Measurements from ENCODE around the gene ASB8. TPM values are rescaled to one million over a fixed set of nuclear protein-coding genes. Genes with fewer than 3 reads are reported as not detected.

Gene ASB8
- total and polyA plus RNA-seq, 2 of the 4 experiments (the other 2 are of a cell fraction): 22.9 to 26.7 TPM

- Histone ChIP-seq H4K5ac (ENCODE audit: low read depth, low read length) (no peak overlapping the region), H2AFZ (replicated peaks; ENCODE audit: low read length, poor library complexity) (no peak overlapping the region), H2AK5ac (ENCODE audit: low read depth, low read length) (no peak overlapping the region), H3K56ac (ENCODE audit: extremely low read depth, insufficient read depth, low read length) (no peak overlapping the region), H3K79me1 (ENCODE audit: low read depth in 1 of 2, low read length in 2 of 2) (no peaks in the 10 kb centered on the region), H3K27ac (ENCODE audit: insufficient read depth, low read length) (no peak overlapping the region), H3K4me1 (ENCODE audit: control insufficient read depth, insufficient read depth, low read length) (peaks cover under 1% of the 10 kb centered on the region; the same call in 1 of the 2 replicates), H4K91ac (ENCODE audit: insufficient read depth, low read depth, low read length) (no peak overlapping the region), H3K9me3 (ENCODE audit: control insufficient read depth, insufficient read depth, low read length) (no peaks in the 10 kb centered on the region), H3K14ac (replicated peaks; ENCODE audit: low read depth, low read length) (no peak overlapping the region), H3K9ac (ENCODE audit: low read depth, low read length) (no peak overlapping the region), H2BK20ac (ENCODE audit: low read depth, low read length) (no peak overlapping the region), H4K20me1 (ENCODE audit: insufficient read depth, low read length) (no peaks in the 10 kb centered on the region), H3K23ac (ENCODE audit: low read depth, low read length) (no peak overlapping the region), H3K4me3 (ENCODE audit: insufficient read depth, low read depth, low read length) (no peak overlapping the region), H3K4ac (ENCODE audit: low read depth, low read length) (no peak overlapping the region), H2AK9ac (replicated peaks; ENCODE audit: low read depth, low read length, poor library complexity) (no peak overlapping the region), H3K9me1 (ENCODE audit: insufficient read depth, low read length) (no peaks in the 10 kb centered on the region), H3K4me2 (ENCODE audit: low read depth, low read length) (no peak overlapping the region), H2BK5ac (ENCODE audit: low read depth, low read length, poor library complexity, severe bottlenecking) (no peak overlapping the region), H2BK120ac (ENCODE audit: low read depth, low read length) (no peak overlapping the region), H2BK15ac (ENCODE audit: low read depth, low read length) (no peak overlapping the region), H4K8ac (ENCODE audit: low read depth in 2 of 2, low read length in 2 of 2) (no peak overlapping the region), H3K18ac (ENCODE audit: low read depth, low read length) (no peak overlapping the region), H3K36me3 (ENCODE audit: control insufficient read depth, insufficient read depth, low read length) (no peaks in the 10 kb centered on the region), H3K27me3 (ENCODE audit: control insufficient read depth, insufficient read depth, low read length) (peaks cover 45% of the 10 kb centered on the region)
- in situ Hi-C loops (cut with MboI; ENCODE audit: low sequenced_read_pairs) (no loop called here), dilution Hi-C loops (cut with HindIII; ENCODE audit: low sequenced_read_pairs, unreplicated experiment) (no loop called here), intact Hi-C loops (cut with micrococcal nuclease) (loop anchor here (2.0 kb wide), 1 partner anchor 71 kb away; the partner anchor contains the start of gene PFKM)
- TF ChIP-seq POLR2A (IDR thresholded peaks at IDR 0.05; ENCODE audit: low read depth, low read length) (no peak), MXI1 (IDR thresholded peaks at IDR 0.05; ENCODE audit: borderline replicate concordance, low read depth, low read length) (no peak), CHD1 (IDR thresholded peaks at IDR 0.05; ENCODE audit: low read depth, low read length) (no peak), MAZ (IDR thresholded peaks at IDR 0.05; ENCODE audit: borderline replicate concordance, low read depth, low read length) (no peak), CTCF (conservative IDR thresholded peaks at IDR 0.05; ENCODE audit: low read depth, low read length) (peak; percentile 75), CEBPB (IDR thresholded peaks at IDR 0.05; ENCODE audit: low read depth, low read length) (no peak), SMC3 (IDR thresholded peaks at IDR 0.05; ENCODE audit: low read depth, low read length) (peak; percentile 52), MAFK (IDR thresholded peaks at IDR 0.05; ENCODE audit: low read depth, low read length) (no peak), RAD21 (IDR thresholded peaks at IDR 0.05; ENCODE audit: low read length) (peak; percentile 68), BHLHE40 (IDR thresholded peaks at IDR 0.05; ENCODE audit: low read depth, low read length) (no peak), FOS (IDR thresholded peaks at IDR 0.05; ENCODE audit: low read depth, low read length) (no peak), RCOR1 (IDR thresholded peaks at IDR 0.05; ENCODE audit: insufficient replicate concordance, low read length) (no peak)
- BruUV-seq (replicated peaks): no TSS peak
- WGBS, 2 experiments (ENCODE audit: extremely low coverage in 2 of 2, insufficient read length in 1 of 2): 22% methylated on average over 3 of the region's 6 CpGs; no CpG with 5 or more reads in 1 of the 2 experiments
- ATAC-seq (ENCODE audit: low read depth) (peak; percentile 97), DNase-seq (peak; percentile 67)
- ChIA-PET POLR2A (ENCODE audit: unreplicated experiment) (no interaction called here), CTCF (interaction anchor here (0.5 to 1.7 kb wide), 5 partner anchors 9 to 763 kb away, joined by 3 to 18 read pairs (median 3); no protein-coding TSS in a partner anchor)
Measured at GRCh38 chr12:48189331-48190125, 32.2 kb upstream of the ASB8 start.

Data from IMR-90 (cell line).